Activated CD4-positive, CD25-positive, alpha-beta regulatory T cell (primary cell): Measurements from ENCODE around the gene TRIM49D1.
"Not testable (repeated sequence)": the region's sequence is repeated elsewhere in the genome, so short reads cannot be mapped to it uniquely, and the experiment has no call there.

ENCODE experiments used
- DNase-seq, 4 experiments: peaks; one replicate each; lab custom pipeline; 2025; lab: John Stamatoyannopoulos, UW

The TRIM49D1 gene

GRCh38 chr11:89922195-89922660, at the start of gene TRIM49D1:
Gene TRIM49D1 (minus strand): TSS chr11:89922245. CDS start chr11:89917710, 4,535 bp downstream.
- no peak for DNase-seq

DNA sequence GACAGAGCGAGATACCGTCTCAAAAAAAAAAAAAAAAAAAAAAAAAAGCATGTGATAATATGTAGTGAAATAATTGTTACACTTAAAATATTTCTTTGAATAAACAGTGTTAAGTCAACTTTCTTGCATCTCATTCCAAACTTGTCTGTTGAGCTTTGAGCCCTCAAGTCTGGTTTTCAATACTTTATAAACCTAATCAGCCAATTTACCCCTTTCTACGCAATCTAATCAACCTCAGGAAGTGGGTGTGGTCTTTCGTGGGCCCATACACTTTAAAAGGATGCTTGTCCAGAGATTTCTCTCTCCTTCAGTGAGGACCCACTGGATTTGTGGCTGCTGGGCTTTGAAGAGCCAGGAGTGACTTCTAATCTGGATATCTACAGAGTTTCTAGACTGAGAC, 43.7 kb upstream of the TRIM49D1 start, which contains the start of gene TRIM64:
TSS of gene TRIM64 (plus strand) at position 301 of the 400 bp plus-strand sequence. CDS start 2,467 bp downstream, outside the sequence.
- DNase-seq: not testable (repeated sequence)

- DNase-seq: not testable (repeated sequence)
Observed at GRCh38 chr11:89960833-89961232, 38.8 kb upstream of the TRIM49D1 start.

DNA sequence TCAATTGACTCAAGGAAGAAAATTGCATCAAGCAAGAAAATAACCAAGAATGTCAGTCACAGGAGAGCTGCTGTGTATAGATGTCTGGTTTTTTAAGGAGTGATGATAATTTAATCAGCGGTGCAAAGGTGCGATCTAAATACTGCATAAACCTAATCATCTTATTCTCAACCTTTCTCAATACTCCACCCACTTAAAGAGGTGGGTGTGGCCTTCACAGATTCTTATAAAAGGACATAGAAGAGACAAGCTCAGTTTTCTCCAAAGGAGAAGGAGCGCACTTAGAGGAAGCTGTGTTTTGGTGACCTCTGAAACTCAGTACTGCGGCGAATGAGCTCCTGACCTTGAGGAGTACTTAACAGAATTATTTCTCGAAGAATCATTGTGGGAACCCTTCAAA, 1.7 kb upstream of the TRIM49D1 start, which contains the start of gene TRIM49D2:
TSS of gene TRIM49D2 (plus strand) at position 301 of the 400 bp plus-strand sequence. CDS start 2,698 bp downstream, outside the sequence.
- not testable (repeated sequence) for DNase-seq

- DNase-seq: not testable (repeated sequence)
Observed at GRCh38 chr11:89900809-89901208, 21.2 kb downstream of the TRIM49D1 start.

DNA sequence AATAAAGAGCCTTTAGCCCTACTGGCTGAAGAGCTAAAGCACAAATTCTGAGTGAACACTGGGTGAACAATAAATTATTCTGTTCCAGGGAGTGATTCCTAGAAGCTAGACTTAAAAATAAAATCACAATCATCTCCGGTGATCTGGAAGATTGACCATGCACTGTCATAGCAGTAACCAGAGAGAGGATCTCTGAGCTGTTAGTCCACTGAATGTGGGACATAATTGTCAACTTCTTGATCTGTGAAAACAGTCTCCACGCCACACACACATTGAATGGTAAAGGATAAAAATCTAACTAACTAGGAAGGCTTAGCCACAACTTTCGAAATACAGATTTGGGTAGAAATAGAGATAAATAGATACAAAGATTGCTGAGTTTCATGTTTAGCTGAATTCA, 28.8 kb downstream of the TRIM49D1 start:
- not testable (repeated sequence) for DNase-seq

GRCh38 chr11:89877511-89877910, 44.5 kb downstream of the TRIM49D1 start:
- not testable (repeated sequence) for DNase-seq

GRCh38 chr11:89872588-89872987, 49.5 kb downstream of the TRIM49D1 start:
- not testable (repeated sequence) for DNase-seq

DNA sequence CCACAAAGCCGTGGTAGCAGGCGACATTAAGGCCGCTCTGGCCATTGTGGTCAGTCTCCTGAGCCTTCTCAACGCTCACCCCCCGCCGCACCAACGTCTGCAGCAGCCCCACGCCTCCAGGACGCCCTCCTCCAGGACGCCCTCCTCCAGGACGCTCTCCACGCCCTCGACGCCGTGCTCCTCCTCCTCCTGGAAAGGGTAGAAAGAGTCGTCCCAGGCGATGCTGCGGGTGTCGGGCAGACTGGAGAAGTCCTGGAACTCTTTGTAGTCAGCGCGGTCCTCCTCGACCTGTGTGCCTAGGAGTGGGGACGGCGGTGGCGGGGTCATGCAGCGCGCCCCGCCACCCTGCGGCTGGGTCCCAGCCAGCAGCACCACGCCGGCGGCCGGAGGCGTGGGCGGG, 56.8 kb downstream of the TRIM49D1 start:
- not testable (repeated sequence) for DNase-seq

GRCh38 chr11:89863906-89864704, 57.9 kb downstream of the TRIM49D1 start:
- DNase-seq: not testable (repeated sequence)
